DMS 273 treated with DMSO at 0.1 percent for 48 hours (cell line): ENCODE measurements around the gene INA.
"Not testable (repeated sequence)": the region's sequence is repeated elsewhere in the genome, so short reads cannot be mapped to it uniquely, and the experiment has no call there.

Experiments used
- DNase-seq: peaks from one replicate; lab custom pipeline; 2025; lab: John Stamatoyannopoulos, UW

INA gene

DNA sequence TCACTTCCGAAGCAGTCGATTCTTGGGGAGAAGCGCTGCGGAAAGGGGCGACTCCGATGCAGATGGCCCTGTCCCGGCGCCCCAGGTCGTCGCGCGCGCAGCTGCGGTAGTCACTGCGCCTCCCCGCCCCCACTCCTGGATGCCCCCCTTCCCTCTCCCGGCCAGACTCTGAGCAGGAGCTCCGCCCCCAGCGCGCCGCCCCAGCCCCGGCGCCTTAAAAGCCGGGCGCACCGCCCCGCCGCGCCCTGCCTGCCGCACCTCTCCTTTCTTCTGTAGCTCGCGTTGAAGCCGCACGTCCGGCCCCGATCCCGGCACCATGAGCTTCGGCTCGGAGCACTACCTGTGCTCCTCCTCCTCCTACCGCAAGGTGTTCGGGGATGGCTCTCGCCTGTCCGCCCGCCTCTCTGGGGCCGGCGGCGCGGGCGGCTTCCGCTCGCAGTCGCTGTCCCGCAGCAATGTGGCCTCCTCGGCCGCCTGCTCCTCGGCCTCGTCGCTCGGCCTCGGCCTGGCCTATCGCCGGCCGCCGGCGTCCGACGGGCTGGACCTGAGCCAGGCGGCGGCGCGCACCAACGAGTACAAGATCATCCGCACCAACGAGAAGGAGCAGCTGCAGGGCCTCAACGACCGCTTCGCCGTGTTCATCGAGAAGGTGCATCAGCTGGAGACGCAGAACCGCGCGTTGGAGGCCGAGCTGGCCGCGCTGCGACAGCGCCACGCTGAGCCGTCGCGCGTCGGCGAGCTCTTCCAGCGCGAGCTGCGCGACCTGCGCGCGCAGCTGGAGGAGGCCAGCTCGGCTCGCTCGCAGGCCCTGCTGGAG, at the start of gene INA:
TSS of gene INA (plus strand) at position 243 of the 817 bp plus-strand sequence. CDS start at position 317, 74 bp downstream.
- DNase-seq = no peak

DNA sequence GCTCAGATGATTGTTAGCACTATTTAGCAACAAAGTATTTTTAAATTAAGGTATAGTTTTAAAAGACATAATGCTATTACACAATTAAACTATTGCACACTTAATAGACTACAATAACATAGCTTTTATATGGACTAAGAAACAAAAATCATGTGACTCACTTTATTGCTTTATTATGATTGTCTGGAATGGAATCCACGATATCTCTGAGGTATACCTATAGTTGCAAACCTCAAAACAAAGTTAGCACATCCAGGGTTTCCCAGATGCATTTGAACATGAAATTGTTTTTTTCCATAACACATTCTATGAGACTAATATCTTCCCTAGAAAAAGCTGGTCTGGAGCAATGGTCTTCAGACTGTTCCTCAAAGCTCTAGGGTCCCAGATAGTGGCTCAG, 49.5 kb upstream of the INA start:
- no peak for DNase-seq

DNA sequence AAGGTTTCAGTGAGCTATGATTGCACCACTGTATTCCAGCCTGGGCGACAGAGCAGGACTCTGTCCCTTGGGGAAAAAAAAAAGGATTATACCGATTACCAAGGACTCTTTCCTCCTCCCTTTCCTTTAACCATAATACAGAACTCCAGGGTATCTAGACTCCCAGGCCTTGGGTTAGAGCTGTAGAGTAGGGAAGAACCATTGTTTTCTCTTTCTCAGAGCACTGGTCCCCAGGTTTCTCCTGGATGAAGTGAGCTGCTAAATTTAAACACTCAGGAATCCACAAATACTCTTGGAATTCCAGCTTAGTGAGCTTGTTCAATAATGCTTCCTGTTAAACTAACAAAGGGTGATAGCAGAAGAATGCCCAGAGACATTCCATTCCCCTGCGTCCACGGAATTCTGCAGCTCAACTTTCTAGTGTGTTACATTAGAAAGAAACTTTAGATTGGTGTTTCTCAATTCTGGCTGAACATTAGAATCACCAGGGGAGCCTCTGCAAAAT, 45.8 kb upstream of the INA start:
- DNase-seq = no peak

DNA sequence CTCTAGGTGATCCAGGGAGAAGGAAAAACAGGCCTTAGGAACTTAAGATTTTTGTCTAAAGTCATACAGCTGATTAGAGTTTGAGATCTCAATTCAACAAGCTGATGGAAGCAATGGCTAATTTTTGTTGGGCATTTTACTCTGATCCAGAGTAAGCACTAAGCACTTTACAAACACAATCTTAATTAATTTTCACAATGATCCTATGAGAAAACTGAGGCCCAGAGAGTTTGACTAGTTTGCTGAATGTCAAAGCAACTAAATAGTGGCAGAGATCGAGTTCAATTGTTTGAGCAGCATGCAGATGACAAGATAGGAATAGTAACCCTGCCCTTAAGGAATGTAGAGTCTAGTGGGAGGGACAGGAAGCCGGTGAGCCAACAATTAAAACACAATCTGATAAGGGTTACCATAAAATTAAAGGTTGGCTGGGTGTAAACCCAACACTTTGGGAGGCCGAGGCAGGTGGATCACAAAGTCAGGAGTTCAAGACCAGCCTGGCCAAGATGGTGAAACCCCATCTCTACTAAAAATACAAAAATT, 44.7 kb upstream of the INA start:
- DNase-seq = no peak

DNA sequence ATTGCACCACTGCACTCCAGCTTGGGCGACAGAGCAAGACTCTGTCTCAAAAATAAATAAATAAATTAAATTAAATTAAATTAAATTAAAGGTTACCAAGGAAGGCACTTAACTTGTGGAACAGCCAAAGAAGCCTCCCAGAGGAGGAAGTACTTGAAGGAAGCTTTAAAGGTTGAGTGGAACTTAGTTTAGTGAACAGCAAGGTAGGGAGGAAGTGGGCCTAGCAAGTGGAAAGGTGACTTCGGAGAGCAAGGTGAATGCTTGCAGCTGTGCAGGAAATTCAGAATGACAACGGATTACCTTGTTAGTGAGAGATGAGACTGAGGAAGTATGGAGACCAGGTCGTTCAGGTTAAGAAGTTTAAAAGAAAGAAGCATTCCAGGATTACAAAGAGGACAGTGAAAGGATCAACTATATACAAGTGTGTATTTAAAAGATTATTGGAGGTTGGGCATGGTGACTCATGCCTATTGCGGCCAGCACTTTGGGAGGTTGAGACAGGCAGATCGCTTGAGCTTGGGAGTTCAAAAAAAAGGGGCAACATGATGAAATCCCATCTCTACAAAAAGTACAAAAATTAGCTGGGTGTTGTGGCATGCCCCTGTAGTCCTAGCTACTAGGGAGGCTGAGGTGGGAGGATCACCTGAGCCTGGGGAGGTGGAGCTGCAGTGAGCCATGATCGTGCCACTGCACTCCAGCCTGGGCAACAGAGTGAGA, 44.0 kb upstream of the INA start:
- no peak for DNase-seq

DNA sequence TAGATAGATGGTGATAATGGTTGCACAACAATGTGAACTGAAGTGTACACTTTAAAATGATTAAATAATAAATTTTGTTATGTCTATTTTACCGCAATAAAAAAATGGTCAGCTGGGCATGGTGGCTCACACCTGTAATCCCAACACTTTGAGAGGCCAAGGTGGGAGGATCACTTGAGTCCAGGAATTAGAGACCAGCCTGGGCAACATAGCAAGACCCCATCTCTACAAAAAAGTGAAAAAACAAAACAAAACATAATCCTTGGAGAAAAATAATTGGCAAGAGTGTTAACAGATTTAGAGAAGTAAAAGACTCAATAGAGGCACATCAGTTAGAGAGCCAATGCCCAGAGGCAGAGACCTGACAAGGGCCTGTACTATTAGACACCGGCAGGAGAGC, 41.2 kb upstream of the INA start:
- DNase-seq = no peak

DNA sequence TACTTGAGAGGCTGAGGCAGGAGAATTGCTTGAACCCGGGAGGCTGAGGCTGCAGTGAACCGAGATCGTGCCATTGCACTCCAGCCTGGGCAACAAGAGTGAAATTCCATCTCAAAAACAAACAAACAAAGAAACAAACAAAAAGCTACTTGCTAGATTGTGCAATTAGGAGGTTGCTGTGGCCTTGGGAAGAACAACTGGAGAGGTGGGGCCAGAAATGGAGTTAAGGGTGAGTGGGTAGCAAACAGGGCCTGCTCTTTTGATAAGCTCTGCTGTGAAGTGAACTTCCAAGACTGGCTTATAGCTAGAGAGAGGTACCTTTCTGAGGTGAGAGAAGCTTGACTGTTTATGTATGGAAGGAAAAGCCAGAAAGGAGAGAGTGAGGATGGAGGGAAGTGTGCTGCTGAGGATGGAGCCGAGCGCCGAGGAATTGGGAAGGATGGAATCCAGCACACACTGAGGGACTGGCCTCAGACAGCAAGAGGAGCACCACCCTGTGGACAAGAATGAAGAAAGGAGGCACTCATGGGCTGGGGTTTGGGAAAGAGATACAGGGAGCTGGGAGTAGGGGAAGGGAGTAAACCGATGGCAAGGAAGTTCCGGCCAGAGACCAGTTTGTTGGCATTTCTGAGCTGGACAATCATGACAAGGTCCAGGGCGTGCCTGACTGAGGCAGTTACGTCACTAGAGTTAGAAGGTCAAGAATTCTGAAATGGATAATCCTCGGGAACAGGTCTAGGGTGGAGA, 38.3 kb upstream of the INA start:
- DNase-seq = no peak

DNA sequence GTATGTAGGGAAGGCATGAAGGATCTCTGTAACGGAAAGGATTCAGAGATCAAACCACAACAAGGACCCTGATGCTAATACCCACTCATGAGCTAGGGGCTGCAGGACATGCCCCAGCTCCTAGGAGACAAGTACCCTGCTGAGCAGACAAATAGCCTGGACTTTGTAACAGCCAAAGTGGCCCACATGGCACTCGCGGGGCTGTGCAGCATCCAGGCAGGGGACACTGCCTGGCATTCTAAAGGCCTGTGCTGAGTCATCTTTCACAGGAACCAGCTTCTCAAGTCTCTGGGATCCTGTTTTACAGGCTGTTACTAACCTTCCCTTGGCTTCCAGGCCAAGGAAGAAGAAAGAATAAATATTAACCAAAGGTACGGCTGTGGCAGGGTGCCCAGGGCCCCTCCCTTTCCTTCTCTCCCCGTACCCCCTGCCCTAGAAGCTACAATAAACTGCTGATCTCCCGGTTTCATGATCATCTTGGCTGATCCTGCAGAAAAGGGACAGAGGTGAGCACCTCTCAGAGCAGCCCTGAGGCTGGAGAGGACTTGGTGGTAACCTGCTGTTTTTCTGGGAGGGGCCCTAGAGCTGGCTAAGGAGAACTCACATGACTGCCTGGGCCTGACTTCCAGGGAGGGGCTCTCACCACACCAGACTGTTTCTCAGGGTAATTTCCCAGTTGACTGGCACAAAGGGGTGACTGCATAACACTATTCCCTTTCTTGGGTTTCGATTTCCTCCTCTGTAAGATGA, 35.5 kb upstream of the INA start:
- no peak for DNase-seq

DNA sequence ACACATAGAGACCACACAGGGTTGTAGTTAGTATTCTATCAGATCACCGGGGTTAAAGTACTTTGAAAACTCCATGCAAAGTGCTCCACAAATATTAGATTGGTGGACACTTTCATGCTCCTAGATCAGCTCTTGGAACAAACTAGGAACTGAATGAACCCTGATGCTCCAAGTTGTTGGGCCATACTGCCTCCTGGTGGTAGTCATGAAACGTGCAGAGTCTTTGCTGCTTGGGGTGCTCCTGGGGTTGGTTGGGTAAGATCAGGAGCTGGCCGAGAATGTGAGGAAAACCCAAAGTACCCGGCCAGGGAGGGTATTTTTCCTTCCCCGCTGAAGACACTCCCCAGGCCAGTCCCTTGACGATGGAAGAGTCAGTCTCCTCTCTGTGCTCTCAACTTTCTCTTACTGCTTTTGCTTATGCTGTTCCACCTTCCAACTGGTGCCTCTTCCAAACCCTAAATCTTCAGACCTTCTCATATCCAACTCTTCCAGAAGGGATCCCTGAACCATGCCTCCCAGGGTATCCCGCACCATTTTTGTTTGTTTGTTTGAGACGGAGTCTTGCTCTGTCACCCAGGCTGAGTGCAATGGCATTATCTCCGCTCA, 32.2 kb upstream of the INA start:
- no peak for DNase-seq

DNA sequence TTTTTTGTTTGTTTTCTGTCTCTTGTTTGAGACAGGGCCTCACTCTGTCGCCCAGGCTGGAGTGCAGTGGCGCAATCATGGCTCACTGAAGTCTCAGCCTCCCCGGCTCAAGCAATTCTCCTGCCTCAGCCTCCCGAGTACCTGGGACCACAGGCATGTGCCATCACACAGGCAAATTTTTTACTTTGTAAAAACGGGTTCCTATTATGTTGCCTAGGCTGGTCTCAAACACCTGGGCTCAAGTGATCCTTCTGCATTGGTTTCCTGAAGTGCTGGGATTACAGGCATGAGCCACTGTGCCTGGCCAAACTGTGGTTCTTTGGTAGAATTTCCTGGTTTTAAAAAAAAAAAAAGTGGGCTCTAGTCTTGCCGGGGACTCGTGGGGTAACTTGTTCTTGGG, 31.4 kb upstream of the INA start, which contains the start of gene RPEL1:
TSS of gene RPEL1 (plus strand) at position 301 of the 400 bp plus-strand sequence. CDS start 110 bp downstream, outside the sequence.
- not testable (repeated sequence) for DNase-seq

DNA sequence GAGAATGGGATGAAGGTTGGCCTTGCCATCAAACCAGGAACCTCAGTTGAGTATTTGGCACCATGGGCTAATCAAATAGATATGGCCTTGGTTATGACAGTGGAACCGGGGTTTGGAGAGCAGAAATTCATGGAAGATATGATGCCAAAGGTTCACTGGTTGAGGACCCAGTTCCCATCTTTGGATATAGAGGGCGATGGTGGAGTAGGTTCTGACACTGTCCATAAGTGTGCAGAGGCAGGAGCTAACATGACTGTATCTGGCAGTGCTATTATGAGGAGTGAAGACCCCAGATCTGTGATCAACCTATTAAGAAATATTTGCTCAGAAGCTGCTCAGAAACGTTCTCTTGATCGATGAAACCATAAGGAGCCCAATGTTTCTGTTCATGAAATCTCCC, 30.6 kb upstream of the INA start:
- DNase-seq = no peak

DNA sequence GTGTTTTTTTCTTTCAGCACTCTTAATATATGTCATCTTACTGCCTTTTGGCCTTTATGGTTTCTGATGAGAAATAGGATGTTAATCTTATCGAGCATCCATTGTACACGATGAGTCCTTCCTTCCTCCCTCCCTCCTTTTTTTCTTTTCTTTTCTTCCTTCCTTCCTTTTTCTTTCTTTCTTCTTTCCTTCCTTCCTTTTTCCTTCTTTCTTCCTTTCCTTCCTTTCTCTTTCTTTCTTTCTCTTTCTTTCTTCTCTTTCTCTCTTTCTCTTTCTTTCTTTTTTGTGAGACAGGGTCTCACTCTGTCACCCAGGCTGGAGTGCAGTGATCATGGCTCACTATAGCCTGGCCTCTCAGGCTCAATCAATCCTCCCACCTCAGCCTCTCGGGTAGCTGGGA, 22.8 kb upstream of the INA start:
- no peak for DNase-seq

DNA sequence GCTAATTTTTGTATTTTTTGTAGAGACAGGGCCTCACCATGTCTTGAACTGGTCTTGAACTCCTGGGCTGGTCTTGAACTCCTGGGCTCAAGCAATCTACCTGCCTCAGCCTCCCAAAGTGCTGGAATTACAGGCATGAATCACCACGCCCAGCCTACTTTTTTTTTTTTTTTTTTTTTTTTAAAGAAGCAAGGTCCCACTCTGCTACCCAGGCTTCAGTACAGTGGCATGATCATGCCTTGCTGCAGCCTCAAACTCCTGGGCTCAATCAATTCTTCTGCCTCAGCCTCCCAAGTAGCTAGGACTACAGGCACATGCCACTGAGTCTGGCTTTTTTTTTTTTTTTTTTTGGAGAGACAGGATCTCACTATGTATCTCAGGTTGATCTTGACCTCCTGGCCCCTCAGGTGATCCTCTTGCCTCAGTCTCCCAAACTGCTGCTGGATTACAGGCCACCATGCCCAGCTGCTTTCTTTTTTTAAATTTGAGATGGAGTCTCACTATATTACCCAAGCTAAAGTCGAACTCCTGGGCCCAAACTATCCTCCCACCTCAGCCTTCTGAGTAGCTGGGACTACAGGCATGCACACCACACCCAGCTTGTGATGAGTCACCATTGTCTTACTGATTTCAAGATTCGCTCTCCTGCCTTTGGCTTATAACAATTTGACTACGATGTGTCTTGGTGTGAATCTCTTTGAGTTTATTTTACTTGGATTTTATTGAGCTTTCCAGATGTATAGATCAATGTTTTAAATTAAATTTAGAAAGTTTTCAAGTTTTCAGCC, 22.2 kb upstream of the INA start:
- no peak for DNase-seq

DNA sequence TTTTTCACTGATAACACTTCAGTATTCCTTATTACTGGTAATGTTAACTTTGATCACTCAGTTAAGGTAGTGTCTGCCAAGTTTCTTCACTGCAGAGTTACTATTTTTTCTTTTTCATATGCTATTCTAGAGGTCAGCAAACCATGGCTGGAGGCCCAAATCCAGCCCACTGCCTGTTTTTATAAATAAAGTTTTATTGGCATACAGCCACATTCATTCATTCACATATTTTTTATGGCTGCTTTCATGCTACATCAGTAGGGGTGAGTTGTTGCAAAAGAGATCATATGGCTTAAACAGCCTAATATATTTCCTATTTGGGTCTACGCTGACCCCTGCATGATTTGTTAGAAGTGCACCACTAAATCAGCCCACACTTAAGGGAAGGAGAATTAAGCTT, 20.3 kb upstream of the INA start:
- no peak for DNase-seq

DNA sequence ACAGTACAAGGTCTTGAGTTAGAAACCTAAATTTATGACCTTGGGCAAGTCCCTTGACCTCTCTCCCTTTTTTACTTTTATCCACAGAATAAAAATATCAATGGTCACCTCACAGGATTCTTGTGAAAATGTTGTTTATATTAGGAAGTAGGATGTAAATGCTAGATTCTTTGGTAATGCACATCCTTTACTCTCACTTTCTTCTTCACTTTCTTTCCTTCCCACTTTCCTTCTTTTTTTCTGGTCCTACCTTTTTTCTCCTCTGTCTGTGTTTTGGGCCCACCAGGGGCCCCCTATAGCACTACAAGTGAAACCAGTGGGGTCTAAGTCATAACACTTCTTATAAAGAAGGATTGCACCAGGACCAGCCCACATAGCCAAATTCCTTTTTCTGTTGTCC, 19.1 kb upstream of the INA start:
- DNase-seq = no peak

DNA sequence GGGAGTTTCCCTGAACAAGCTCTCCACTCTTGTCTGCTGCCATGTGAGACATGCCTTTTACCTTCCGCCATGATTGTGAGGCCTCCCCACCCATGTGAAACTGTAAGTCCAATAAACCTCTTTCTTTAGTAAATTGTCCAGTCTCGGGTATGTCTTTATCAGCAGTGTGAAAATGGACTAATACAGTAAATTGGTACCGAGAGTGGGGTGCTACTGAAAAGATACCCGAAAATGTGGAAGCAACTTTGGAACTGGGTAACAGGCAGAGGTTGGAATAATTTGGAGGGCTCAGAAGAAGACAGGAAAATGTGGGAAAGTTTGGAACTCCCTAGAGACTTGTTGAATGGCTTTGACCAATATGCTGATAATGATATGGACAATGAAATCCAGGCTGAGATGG, 18.0 kb upstream of the INA start:
- not testable (repeated sequence) for DNase-seq

DNA sequence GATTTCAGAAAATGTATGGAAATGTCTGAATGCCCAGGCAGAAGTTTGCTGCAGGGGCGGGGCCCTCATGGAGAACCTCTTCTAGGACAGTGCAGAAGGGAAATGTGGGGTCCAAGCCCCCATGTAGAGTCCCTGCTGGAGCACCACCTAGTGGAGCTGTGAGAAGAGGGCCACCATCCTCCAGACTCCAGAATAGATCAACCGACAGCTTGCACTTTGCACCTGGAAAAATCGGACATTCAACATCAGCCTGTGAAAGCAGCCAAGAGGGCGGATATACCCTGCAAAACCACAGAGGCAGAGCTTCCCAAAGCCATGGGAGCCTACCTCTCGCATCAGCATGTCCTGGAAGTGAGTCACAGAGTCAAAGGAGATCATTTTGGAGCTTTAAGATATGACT, 16.9 kb upstream of the INA start:
- no peak for DNase-seq

DNA sequence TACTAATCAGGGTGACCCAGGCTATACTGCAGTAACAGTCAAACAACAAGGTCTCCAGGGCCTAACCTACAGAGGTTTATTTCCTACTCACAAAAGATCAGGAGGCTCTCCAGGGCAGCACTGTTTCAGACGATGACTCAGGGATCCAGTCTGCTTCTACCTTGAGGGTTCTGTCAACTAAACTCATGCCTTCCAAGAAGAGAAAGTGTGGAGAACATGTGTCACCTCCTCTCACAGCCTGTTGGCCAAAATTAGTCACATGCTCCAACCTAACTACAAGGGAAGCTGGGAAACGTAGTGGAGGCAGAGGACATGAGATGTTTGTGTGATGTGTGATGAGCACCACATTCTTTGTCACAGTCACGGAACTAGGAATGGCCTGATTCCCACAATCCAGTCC, 14.7 kb upstream of the INA start:
- DNase-seq = no peak

DNA sequence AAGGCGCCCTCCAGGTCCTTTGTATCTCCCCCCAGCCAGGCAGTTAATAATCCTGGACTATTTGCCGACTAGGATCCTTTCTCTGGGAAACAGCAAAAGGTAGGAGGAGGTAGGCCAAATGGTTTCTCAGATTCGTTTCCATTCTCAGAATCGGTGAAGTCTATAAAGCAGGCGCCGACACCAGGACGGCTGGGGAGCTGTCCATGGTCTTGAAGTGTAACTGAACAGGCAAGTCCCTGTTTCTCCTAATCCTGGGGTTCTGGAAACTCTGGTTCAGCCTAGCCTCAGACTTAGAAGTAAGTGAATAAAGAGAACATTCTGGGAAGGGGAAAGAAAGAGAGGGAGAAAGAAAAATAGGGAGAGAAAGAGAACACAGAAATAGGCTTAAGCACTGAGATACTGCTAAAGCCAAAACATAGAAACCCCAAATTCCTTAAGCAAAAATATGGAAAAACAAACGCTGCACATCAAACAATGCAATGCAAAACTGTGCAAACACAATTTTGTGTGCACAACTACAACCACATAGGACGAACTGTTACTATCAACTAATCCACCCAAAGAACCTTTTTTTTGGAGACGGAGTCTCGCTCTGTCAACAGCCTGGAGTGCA, 11.1 kb upstream of the INA start:
- no peak for DNase-seq

DNA sequence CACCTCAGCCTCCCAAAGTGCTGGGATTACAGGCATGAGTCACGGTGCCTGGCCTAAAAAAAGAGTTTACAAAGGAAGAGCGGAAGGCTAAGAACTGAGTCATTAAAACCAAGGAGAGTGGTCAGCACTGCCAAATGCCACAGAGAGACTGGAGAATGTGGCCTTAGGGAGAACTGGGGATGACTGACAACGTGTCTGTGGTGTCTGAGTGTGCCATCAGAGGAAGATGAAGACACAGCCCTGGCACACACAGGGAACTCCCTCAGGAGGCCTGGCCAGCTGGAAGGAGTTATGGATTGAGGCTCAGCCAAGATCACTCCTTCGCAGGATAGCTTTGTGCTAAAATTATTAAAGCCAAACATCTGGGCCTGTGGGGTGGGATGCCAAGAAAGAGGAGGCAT, 3.9 kb upstream of the INA start:
- DNase-seq = peak; percentile 38
